Measurements from ENCODE around the gene IGSF9B.

The IGSF9B gene

GRCh38 chr11:133936592-133936991 lies 20.2 kb downstream of the IGSF9B start:
- no peak for DNase-seq (ENCODE audit: low spot score)

DNA sequence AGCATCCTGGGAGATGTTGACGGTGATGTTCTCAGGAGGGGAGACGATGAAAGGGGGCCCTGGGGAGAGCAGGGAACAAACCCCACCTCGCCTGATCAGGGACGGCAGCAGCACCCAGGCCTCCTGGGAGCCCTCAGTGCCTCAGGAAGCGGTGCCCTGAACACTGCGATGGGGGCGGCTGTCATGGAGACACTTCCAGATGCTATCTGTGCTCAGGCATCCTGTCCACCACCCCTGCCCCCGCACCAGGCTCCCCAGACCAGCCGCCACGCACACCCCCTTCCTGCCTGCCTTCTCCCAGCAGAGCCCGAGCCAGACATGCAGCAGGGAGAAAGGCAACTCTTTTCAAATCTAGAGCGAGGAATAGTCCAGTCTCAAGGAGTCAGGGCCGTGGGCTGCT lies 20.6 kb downstream of the IGSF9B start:
- DNase-seq (ENCODE audit: low spot score), result no peak

- DNase-seq (ENCODE audit: low spot score), result no peak
Observed at GRCh38 chr11:133935551-133935910, 21.2 kb downstream of the IGSF9B start.

- no peak for DNase-seq (ENCODE audit: low spot score)
Observed at GRCh38 chr11:133934599-133935550, 21.9 kb downstream of the IGSF9B start.

GRCh38 chr11:133934096-133934495 lies 22.7 kb downstream of the IGSF9B start:
- DNase-seq (ENCODE audit: low spot score), result no peak

- DNase-seq (ENCODE audit: low spot score), result no peak
Observed at GRCh38 chr11:133931449-133932060, 25.2 kb downstream of the IGSF9B start.

DNA sequence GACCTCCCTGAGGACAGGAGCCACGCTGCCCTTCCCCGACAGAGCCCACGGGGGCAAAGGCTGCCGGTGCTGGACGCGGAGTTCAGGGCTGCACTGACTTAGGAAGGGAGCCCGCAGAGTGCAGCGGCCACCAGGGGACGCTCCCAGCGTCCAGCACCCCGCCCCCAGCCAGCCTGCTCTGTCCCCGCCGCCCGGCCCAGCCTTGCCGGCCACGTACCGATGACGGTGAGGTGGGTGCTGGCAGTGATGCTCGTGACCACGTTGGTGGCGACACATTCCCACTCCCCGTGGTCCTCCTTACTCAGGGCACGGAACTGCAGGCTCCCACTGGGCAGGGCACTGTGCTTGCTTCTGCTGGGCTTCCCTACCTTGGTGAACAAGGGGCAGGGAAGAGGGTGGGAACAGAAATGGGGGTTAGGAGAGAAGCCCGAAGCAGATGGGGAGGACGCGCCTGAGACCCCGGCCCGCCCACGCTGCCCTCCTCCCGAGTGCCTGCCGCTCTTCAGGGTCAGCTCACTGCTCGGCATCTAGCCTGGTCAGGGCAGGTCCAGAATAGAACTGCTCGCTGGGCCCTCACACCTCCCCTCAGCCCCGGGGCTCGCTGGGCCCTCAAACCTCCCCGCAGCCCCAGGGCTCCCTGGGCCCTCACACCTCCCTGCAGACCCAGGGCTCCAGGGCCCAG lies 25.9 kb downstream of the IGSF9B start:
- DNase-seq (ENCODE audit: low spot score), result no peak

DNA sequence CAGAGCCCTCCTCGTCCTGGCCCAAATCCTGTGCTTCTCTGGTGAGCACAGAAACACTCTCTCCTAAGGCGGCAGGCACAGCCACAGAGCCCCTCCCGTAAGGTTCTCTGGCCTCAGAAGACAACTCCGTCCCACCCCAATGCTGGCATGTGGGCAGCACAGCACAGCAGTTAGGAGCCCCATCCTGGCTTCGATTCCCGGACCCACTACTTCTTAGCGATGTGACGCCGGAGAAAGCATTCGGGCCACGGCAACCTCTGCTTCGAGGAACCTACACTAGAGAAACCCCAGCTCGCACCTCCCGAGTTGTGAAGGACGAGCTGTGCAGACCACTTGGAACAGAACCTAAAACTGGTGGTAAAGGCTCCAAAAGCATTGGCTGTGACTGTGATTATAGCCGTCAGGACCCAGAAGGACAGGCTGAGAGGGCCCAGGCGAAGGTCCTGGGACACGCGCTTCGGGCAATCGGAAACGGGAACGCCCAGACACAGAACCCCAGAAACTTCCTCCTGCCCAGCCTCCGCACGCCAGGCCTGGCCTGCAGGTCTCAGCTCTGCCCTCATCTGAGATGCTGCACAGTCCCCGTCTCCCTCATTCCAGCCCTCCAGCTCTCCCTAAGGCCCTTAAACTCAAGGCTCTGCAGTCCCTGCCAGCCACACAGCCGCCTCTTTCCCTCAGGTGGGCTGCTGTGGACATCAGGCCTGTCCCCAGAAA lies 26.6 kb downstream of the IGSF9B start:
- DNase-seq (ENCODE audit: low spot score), result no peak

DNA sequence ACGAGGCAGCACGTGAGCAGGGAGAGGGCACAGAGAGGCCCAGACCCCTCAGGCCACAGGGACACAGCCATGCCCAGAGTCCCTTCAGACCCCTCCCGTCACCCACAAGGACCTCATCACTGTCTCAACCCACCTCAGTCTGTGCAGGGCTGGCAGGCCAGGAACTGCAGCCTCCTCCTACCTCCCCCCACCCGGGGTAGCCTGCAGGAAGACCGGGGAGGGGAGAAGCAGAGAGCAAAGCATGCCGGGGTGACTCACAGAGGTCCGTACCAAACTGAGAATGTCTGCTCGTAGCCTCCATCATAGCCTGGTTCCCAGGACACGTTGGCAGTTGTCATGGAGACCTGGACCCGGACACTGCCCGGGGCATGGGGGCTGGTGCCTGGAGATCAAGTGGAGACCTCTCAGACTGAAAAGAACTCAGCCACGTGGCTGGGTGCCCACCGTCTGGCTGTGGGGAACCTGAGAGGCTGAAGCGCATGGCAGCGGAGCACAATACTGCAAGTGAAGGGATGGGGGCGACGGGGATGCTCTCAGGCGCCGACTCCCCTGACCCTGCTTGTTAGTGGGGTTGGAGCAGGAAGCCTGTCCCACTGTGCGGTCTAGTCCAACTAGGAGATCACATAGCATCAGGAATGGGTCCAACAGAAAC lies 27.2 kb downstream of the IGSF9B start:
- DNase-seq (ENCODE audit: low spot score), result no peak

- DNase-seq (ENCODE audit: low spot score), result peak; percentile 64
Observed at GRCh38 chr11:133928628-133929059, 28.1 kb downstream of the IGSF9B start.

- DNase-seq (ENCODE audit: low spot score), result peak; percentile 61
Observed at GRCh38 chr11:133927690-133928627, 28.8 kb downstream of the IGSF9B start.

DNA sequence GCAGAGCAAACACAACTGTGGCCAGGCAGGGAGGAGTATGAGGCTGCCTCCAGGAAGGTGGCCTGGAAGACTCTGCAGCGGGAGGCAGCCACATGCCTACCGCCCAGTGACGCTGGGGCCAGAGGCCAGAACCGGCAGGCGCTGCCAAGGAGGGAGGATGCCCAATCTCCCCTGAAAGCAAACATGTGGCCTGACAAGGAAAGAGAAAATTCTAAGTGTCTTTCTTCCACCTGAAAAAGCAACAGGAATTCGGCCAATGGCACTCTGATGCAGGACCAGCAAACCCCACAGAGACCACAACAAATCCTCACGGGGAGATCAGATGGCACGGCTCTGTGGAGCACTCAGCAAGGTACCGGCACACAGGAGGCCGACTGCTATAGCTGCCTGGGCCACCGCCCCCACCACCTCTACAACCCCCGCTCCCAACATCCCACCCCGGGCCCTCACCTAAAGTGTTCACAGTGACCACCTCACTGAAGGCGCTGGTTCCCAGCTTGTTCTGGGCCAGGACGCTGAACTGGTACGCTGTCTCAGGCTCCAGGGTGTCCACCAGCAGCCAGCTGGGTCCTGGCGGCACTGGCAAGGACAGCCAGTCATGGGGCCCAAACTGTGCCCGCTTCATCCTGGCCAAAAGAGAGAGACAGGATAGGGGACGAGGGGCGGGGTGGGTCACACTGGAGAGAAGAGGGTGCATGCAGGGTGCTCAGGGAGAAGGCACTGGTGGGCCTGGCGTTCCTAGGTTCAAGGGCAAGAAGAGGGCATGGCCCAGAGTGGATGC lies 30.1 kb downstream of the IGSF9B start:
- no peak for DNase-seq (ENCODE audit: low spot score)

DNA sequence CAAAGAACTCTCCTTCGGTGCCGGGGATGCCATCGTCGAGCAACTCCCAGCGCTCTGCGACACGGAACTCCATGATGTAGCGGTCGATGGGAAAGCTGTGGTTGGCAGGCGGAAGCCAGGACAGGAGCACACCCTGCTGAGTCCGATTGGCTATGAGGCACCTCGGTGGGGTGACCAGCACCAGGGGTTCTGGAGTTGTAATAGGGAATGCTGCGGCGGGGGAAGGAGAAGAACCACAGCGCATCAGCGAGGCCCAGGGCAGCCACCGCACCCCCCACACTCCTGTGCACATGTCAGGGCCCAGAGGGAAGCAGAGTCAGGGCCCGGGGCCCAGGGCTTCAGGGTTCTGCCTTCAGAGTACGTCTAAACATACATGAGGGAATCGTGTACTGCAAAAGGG lies 31.0 kb downstream of the IGSF9B start:
- DNase-seq (ENCODE audit: low spot score), result no peak

DNA sequence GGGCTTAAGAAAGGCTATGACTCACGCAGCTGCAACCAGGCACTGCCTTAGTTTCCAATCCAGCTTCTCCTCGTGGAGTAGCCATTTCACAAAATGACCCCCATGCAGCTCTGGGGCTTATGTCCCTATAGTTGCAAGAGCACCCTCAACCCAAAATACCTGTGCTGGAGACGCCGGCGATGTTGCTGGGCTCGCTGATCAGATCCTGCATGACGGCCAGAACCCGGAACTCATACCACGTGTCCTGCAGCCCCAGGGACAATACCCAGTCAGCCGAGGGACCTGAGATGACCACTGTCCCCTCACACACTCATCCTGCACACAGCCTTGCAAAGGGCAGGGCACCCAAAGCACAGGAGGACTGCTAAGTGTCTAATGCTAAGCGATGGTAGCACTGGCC lies 32.1 kb downstream of the IGSF9B start:
- DNase-seq (ENCODE audit: low spot score), result no peak

- no peak for DNase-seq (ENCODE audit: low spot score)
Observed at GRCh38 chr11:133922078-133922870, 34.5 kb downstream of the IGSF9B start.

DNA sequence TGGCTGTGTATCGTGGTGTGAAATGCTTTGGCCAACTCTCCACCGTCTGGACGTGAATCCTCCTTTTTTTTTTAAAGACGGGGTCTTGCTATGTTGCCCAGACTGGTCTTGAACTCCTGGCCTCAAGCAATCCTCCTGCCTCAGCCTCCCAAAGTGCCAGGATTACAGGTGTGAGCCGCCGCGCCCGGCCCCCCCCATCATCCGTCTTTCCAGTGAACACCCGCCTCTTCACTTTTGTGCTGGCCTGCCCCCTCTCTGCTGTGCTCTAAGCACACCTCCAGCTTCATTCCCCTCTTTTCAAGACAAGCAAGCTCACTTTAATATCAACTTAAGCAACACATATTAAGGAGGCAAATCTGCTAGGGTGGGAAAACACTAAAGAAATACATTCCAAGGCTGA lies 35.3 kb downstream of the IGSF9B start:
- DNase-seq (ENCODE audit: low spot score), result no peak

GRCh38 chr11:133921026-133921425 lies 35.7 kb downstream of the IGSF9B start:
- no peak for DNase-seq (ENCODE audit: low spot score)

DNA sequence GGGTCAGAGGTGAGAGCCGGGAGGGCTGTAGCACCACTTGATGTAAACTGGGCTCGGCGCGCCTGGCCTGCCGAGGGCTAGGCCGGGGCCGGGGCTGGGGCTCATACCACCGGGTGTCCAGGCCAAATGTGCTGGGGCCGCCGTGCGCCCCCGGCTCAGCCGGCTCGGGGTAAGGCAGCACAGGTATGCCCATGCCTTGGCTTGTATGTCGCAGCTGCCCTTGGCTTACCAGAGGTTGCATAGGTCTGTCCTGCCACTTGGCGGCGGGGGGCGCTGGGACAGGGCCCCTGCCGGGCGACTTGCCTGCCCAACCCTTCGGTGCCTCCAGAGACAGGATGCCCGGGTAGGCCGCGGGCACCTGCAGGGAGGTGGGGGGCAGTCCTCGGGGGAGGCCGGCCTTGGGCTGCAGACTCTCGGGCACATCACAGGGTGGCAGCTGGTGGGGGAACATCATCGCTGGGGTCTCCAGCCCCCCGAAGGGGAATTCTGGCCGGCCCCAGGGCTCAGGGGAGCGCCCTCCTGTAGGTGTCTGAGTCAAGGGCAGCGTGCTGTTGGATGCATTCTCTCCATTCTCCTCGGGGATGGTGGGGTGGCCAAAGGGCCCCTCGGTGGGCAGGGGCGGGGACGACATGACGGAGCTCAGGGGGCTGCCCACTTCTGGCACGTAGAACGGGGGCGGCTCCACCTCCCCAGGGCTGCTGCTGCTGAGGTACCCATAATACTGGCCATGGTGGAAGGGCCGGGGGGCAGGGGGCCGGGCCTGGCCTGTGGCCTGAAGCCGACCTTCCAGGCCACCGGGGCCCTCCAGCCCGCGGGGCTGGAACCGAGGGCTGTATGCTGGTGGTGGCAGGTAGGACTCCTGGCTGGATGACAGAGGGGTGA lies 36.4 kb downstream of the IGSF9B start:
- DNase-seq (ENCODE audit: low spot score), result no peak

Measured in CD4-positive, alpha-beta T cell treated with Interleukin-6 at 100 ng/mL for 8 hours (primary cell).